Muscle of leg (tissue), 11 donors: ENCODE results near the gene TMEM52B. TPM values are rescaled to one million over a fixed set of nuclear protein-coding genes. Genes with fewer than 3 reads are reported as not detected.

Experiments
- DNase-seq: peaks from one replicate; pipeline ENCODE4 v3.0.0; 2013
- H3K27ac ChIP-seq: one replicate; pipeline ENCODE4 v1.5.1; 2013; ENCODE audit warnings: mild to moderate bottlenecking, low read length, control low read depth
- H3K27me3 ChIP-seq: one replicate; pipeline ENCODE4 v1.6.1; 2013; ENCODE audit warnings: low read length; ENCODE audit not compliant: control insufficient read depth, insufficient read depth
- H3K36me3 ChIP-seq: one replicate; pipeline ENCODE4 v1.6.1; 2013; ENCODE audit warnings: low read length; ENCODE audit not compliant: control insufficient read depth, insufficient read depth
- H3K4me1 ChIP-seq: one replicate; pipeline ENCODE4 v1.6.1; 2013; ENCODE audit warnings: low read length; ENCODE audit not compliant: control insufficient read depth, insufficient read depth
- H3K4me3 ChIP-seq: one replicate; pipeline ENCODE4 v1.5.1; 2013; ENCODE audit warnings: low read length, control low read depth
- H3K9me3 ChIP-seq: replicated peaks from 2 replicates; pipeline ENCODE4 v1.6.1; 2013; ENCODE audit warnings: low read depth, low read length; ENCODE audit not compliant: control insufficient read depth
- WGBS: methylation state at CpG from one replicate; pipeline ENCODE4 v1.1.5; 2013; ENCODE audit warnings: missing lambda C conversion rate; ENCODE audit not compliant: insufficient coverage; 5-methylcytosine and 5-hydroxymethylcytosine counted together
- polyA plus RNA-seq, 8 donors: library from polyadenylated mRNA; unstranded; fragments of 120-200 nt; gene quantifications; one replicate each; pipeline versions ENCODE4 v1.2.1 to v1.2.3, GENCODE V29; 2013; ENCODE audit warnings: inconsistent platforms in 1 of 8, low replicate concordance in 1 of 8; ENCODE audit not compliant: insufficient read length in 8 of 8, insufficient read depth in 1 of 8
- total RNA-seq: library from RNA; stranded (reverse); fragments of 120-200 nt; gene quantifications from one replicate; pipeline ENCODE4 v1.2.4, GENCODE V29; 2013

TMEM52B gene
- total and polyA plus RNA-seq, 9 donors: 0.05 to 0.52 (median 0.17) TPM; not detected in 2

GRCh38 chr12:10236720-10237119 is 57.9 kb downstream of the TMEM52B start:
- H3K36me3 ChIP-seq: no peaks in the 10 kb centered on the region
- no peaks in the 10 kb centered on the region for H3K4me1 ChIP-seq
- DNase-seq: no peak
- peaks cover 2% of the 10 kb centered on the region for H3K9me3 ChIP-seq
- H3K27me3 ChIP-seq: no peaks in the 10 kb centered on the region
- H3K4me3 ChIP-seq: no peak overlapping the region
- WGBS: no CpG with 5 or more reads among the region's 1 CpG
- H3K27ac ChIP-seq: no peak overlapping the region

- Histone ChIP-seq H3K27me3 (no peaks in the 10 kb centered on the region), H3K4me1 (no peaks in the 10 kb centered on the region), H3K9me3 (peaks cover 2% of the 10 kb centered on the region), H3K4me3 (no peak overlapping the region), H3K27ac (no peak overlapping the region), H3K36me3 (no peaks in the 10 kb centered on the region)
- no CpG with 5 or more reads among the region's 1 CpG for WGBS
- DNase-seq: no peak
These were observed 59.7 kb downstream of the TMEM52B start for GRCh38 chr12:10238526-10238925.

- no peaks in the 10 kb centered on the region for H3K27me3 ChIP-seq
These were observed 62.5 kb downstream of the TMEM52B start for GRCh38 chr12:10241290-10241689.

More at GRCh38 chr12:10241290-10241689, 62.5 kb downstream of the TMEM52B start:
- H3K9me3 ChIP-seq: no peaks in the 10 kb centered on the region
- no peak for DNase-seq
- H3K36me3 ChIP-seq: no peaks in the 10 kb centered on the region
- H3K27ac ChIP-seq: no peak overlapping the region
- no peak overlapping the region for H3K4me3 ChIP-seq
- no CpG with 5 or more reads among the region's 3 CpGs for whole genome bisulfite sequencing
- no peaks in the 10 kb centered on the region for H3K4me1 ChIP-seq

Other genes with a start within 250 kb of the TMEM52B start
- not detected for gene CLEC2A, start 246.7 kb upstream of the TMEM52B start, total RNA-seq
- gene CLEC2A, start 246.7 kb upstream of the TMEM52B start, polyA plus RNA-seq: under 1 TPM in 1 of 8 donors, not detected in 7; 0.36 TPM
- 0.13 TPM for gene CLEC12A, start 207.6 kb upstream of the TMEM52B start, total RNA-seq
- under 1 TPM; 0.26 to 0.95 (median 0.56) TPM for gene CLEC12A, start 207.6 kb upstream of the TMEM52B start, polyA plus RNA-seq
- 0.13 TPM for gene CLEC1B, start 179.9 kb upstream of the TMEM52B start, total RNA-seq
- gene CLEC1B, start 179.9 kb upstream of the TMEM52B start, polyA plus RNA-seq: under 1 TPM in 6 of 8 donors, not detected in 2; 0.08 to 0.48 (median 0.32) TPM
- gene CLEC12B, start 168.4 kb upstream of the TMEM52B start, total RNA-seq: not detected
- gene CLEC12B, start 168.4 kb upstream of the TMEM52B start, polyA plus RNA-seq: under 1 TPM in 1 of 8 donors, not detected in 7; 0.11 TPM
- 0.18 TPM for gene CLEC9A, start 148.3 kb upstream of the TMEM52B start, total RNA-seq
- under 1 TPM in 7 of 8 donors, not detected in 1; 0.11 to 0.45 (median 0.19) TPM for gene CLEC9A, start 148.3 kb upstream of the TMEM52B start, polyA plus RNA-seq
- 2.4 TPM for gene CLEC1A, start 80.0 kb upstream of the TMEM52B start, total RNA-seq
- gene CLEC1A, start 80.0 kb upstream of the TMEM52B start, polyA plus RNA-seq: 1 to 10 TPM; 2.3 to 3.4 (median 3.0) TPM
- gene CLEC7A, start 48.8 kb upstream of the TMEM52B start, total RNA-seq: 1.2 TPM
- gene CLEC7A, start 48.8 kb upstream of the TMEM52B start, polyA plus RNA-seq: 1 to 10 TPM in 6 of 8 donors, under 1 TPM in 2; 0.71 to 2.2 (median 1.4) TPM
- 0.13 TPM for gene OLR1, start 6.9 kb upstream of the TMEM52B start, total RNA-seq
- 1 to 10 TPM in 1 of 8 donors, under 1 TPM in 7; 0.22 to 2.0 (median 0.66) TPM for gene OLR1, start 6.9 kb upstream of the TMEM52B start, polyA plus RNA-seq
- 21.6 TPM for gene GABARAPL1, start 33.8 kb downstream of the TMEM52B start, total RNA-seq
- gene GABARAPL1, start 33.8 kb downstream of the TMEM52B start, polyA plus RNA-seq: 10 to 100 TPM; 16.3 to 27.7 (median 21.1) TPM
- gene KLRD1, start 128.8 kb downstream of the TMEM52B start, total RNA-seq: 0.58 TPM
- under 1 TPM; 0.16 to 0.58 (median 0.23) TPM for gene KLRD1, start 128.8 kb downstream of the TMEM52B start, polyA plus RNA-seq
- gene KLRK1, start 211.0 kb downstream of the TMEM52B start, total RNA-seq: 0.44 TPM
- under 1 TPM; 0.11 to 0.61 (median 0.30) TPM for gene KLRK1, start 211.0 kb downstream of the TMEM52B start, polyA plus RNA-seq
- gene KLRC4, start 230.7 kb downstream of the TMEM52B start, total RNA-seq: 0.13 TPM
- gene KLRC4, start 230.7 kb downstream of the TMEM52B start, polyA plus RNA-seq: under 1 TPM in 1 of 8 donors, not detected in 7; 0.11 TPM
- 0.09 TPM for gene KLRC3, start 241.6 kb downstream of the TMEM52B start, total RNA-seq
- gene KLRC3, start 241.6 kb downstream of the TMEM52B start, polyA plus RNA-seq: under 1 TPM in 2 of 8 donors, not detected in 6; 0.16 to 0.30 TPM